ENCODE measurements around the gene KLHL3. TPM values are rescaled to one million over a fixed set of nuclear protein-coding genes. Genes with fewer than 3 reads are reported as not detected.
A peak's percentile ranks its signal among the peaks of the same experiment; 100 is the strongest.
"Not testable (repeated sequence)": the region's sequence is repeated elsewhere in the genome, so short reads cannot be mapped to it uniquely, and the experiment has no call there.

KLHL3 gene
- polyA plus RNA-seq (2013): 8.4 TPM

- H3K27ac ChIP-seq (ENCODE audit: insufficient read depth in 1 of 2, low read depth in 1 of 2, low read length in 2 of 2, poor library complexity in 1 of 2, severe bottlenecking in 2 of 2): peak within 1 kb of the TSS in 1 of 2 experiments; percentile 11
Measured at GRCh38 chr5:137735555-137736284, at the start of gene KLHL3. TSS of gene KLHL3 (minus strand) at chr5:137736089. CDS start at chr5:137735646, 443 bp downstream.

GRCh38 chr5:137782984-137783536, 47.2 kb upstream of the KLHL3 start:
- Histone ChIP-seq H3K4me3 (ENCODE audit: control insufficient read depth in 1 of 7, extremely low read depth in 1 of 7, insufficient read depth in 4 of 7, low read depth in 2 of 7, low read length in 6 of 7) (no peak overlapping the region), H3K4me1 (ENCODE audit: control extremely low read depth in 1 of 4, control insufficient read depth in 4 of 4, insufficient read depth in 4 of 4, low read length in 3 of 4) (peaks cover 0 to 4% (median 0%) of the 10 kb centered on the region in 4 experiments), H3K27me3 (replicated peaks in 2 of 5; ENCODE audit: control insufficient read depth in 4 of 5, insufficient read depth in 5 of 5, low read length in 4 of 5) (no peaks in the 10 kb centered on the region), H3K36me3 (ENCODE audit: control insufficient read depth in 4 of 4, insufficient read depth in 4 of 4, low read length in 3 of 4) (no peaks in the 10 kb centered on the region), H3K9me3 (ENCODE audit: control extremely low read depth in 1 of 5, control insufficient read depth in 4 of 5, insufficient read depth in 2 of 5, low read depth in 1 of 5, low read length in 4 of 5) (peaks cover 0 to 2% (median 0%) of the 10 kb centered on the region in 5 experiments), H3K27ac (ENCODE audit: insufficient read depth in 1 of 2, low read depth in 1 of 2, low read length in 2 of 2, poor library complexity in 1 of 2, severe bottlenecking in 2 of 2) (no peak overlapping the region)
- WGBS (ENCODE audit: insufficient coverage): 100% methylated on average over 3 of the region's 4 CpGs
- ChIA-PET CTCF (no interaction called here), POLR2A (no interaction called here)
- no peak for DNase-seq

More at GRCh38 chr5:137735555-137736284, at the start of gene KLHL3:
- H3K9me3 ChIP-seq (ENCODE audit: control extremely low read depth in 1 of 5, control insufficient read depth in 4 of 5, insufficient read depth in 2 of 5, low read depth in 1 of 5, low read length in 4 of 5): no peaks in the 10 kb centered on the region
- ChIA-PET CTCF (interaction anchor here (0.6 to 7.3 kb wide), 11 partner anchors 15 to 106 kb away, joined by 3 to 66 read pairs (median 5); no protein-coding TSS in a partner anchor), POLR2A (interaction anchor here (0.7 to 1.5 kb wide), 3 partner anchors 18 to 77 kb away, joined by 3 to 4 read pairs (median 3); partner anchors contain the start of gene HNRNPA0)
- no peaks in the 10 kb centered on the region for H3K36me3 ChIP-seq (ENCODE audit: control insufficient read depth in 4 of 4, insufficient read depth in 4 of 4, low read length in 3 of 4)
- peak within 1 kb of the TSS; percentile 28 to 92 (median 74) for H3K4me3 ChIP-seq (ENCODE audit: control insufficient read depth in 1 of 7, extremely low read depth in 1 of 7, insufficient read depth in 4 of 7, low read depth in 2 of 7, low read length in 6 of 7)
- 2% methylated on average over 12 of the region's 12 CpGs for WGBS (ENCODE audit: insufficient coverage)
- DNase-seq: peak in 2 of 3 donors; percentile 69 to 83
- H3K27me3 ChIP-seq (replicated peaks in 2 of 5; ENCODE audit: control insufficient read depth in 4 of 5, insufficient read depth in 5 of 5, low read length in 4 of 5): no peaks in the 10 kb centered on the region
- H3K4me1 ChIP-seq (ENCODE audit: control extremely low read depth in 1 of 4, control insufficient read depth in 4 of 4, insufficient read depth in 4 of 4, low read length in 3 of 4): peaks cover 26 to 61% (median 38%) of the 10 kb centered on the region in 4 experiments

- Histone ChIP-seq H3K4me3 (ENCODE audit: control insufficient read depth in 1 of 7, extremely low read depth in 1 of 7, insufficient read depth in 4 of 7, low read depth in 2 of 7, low read length in 6 of 7) (no peak overlapping the region), H3K4me1 (ENCODE audit: control extremely low read depth in 1 of 4, control insufficient read depth in 4 of 4, insufficient read depth in 4 of 4, low read length in 3 of 4) (peaks cover 0 to 4% (median 0%) of the 10 kb centered on the region in 4 experiments), H3K27ac (ENCODE audit: insufficient read depth in 1 of 2, low read depth in 1 of 2, low read length in 2 of 2, poor library complexity in 1 of 2, severe bottlenecking in 2 of 2) (no peak overlapping the region), H3K27me3 (replicated peaks in 2 of 5; ENCODE audit: control insufficient read depth in 4 of 5, insufficient read depth in 5 of 5, low read length in 4 of 5) (no peaks in the 10 kb centered on the region), H3K36me3 (ENCODE audit: control insufficient read depth in 4 of 4, insufficient read depth in 4 of 4, low read length in 3 of 4) (no peaks in the 10 kb centered on the region), H3K9me3 (ENCODE audit: control extremely low read depth in 1 of 5, control insufficient read depth in 4 of 5, insufficient read depth in 2 of 5, low read depth in 1 of 5, low read length in 4 of 5) (peaks cover 0 to 2% (median 0%) of the 10 kb centered on the region in 5 experiments)
- WGBS (ENCODE audit: insufficient coverage): 95% methylated on average over 2 of the region's 2 CpGs
- ChIA-PET CTCF (no interaction called here), POLR2A (interaction anchor here (0.6 kb wide), 1 partner anchor 532 kb away, joined by 3 read pairs; no protein-coding TSS in a partner anchor)
- no peak for DNase-seq
Measured at GRCh38 chr5:137782055-137782454, 46.2 kb upstream of the KLHL3 start.

GRCh38 chr5:137778772-137779564, 43.1 kb upstream of the KLHL3 start:
- POLR2A ChIA-PET: no interaction called here

GRCh38 chr5:137767937-137768336, 32.0 kb upstream of the KLHL3 start:
- H3K27ac ChIP-seq (ENCODE audit: insufficient read depth in 1 of 2, low read depth in 1 of 2, low read length in 2 of 2, poor library complexity in 1 of 2, severe bottlenecking in 2 of 2); H3K27me3 ChIP-seq (replicated peaks in 2 of 5; ENCODE audit: control insufficient read depth in 4 of 5, insufficient read depth in 5 of 5, low read length in 4 of 5); H3K4me3 ChIP-seq (ENCODE audit: control insufficient read depth in 1 of 7, extremely low read depth in 1 of 7, insufficient read depth in 4 of 7, low read depth in 2 of 7, low read length in 6 of 7); POLR2A ChIA-PET; DNase-seq; H3K9me3 ChIP-seq (ENCODE audit: control extremely low read depth in 1 of 5, control insufficient read depth in 4 of 5, insufficient read depth in 2 of 5, low read depth in 1 of 5, low read length in 4 of 5); H3K4me1 ChIP-seq (ENCODE audit: control extremely low read depth in 1 of 4, control insufficient read depth in 4 of 4, insufficient read depth in 4 of 4, low read length in 3 of 4); H3K36me3 ChIP-seq (ENCODE audit: control insufficient read depth in 4 of 4, insufficient read depth in 4 of 4, low read length in 3 of 4): not testable (repeated sequence)
- 100% methylated on average over 3 of the region's 5 CpGs for WGBS (ENCODE audit: insufficient coverage)
- CTCF ChIA-PET: interaction anchor here (0.6 to 1.9 kb wide), 2 partner anchors 11 to 409 kb away, joined by 3 to 7 read pairs; no protein-coding TSS in a partner anchor

More at GRCh38 chr5:137778772-137779564, 43.1 kb upstream of the KLHL3 start:
- Histone ChIP-seq H3K27me3 (replicated peaks in 2 of 5; ENCODE audit: control insufficient read depth in 4 of 5, insufficient read depth in 5 of 5, low read length in 4 of 5) (no peaks in the 10 kb centered on the region), H3K9me3 (ENCODE audit: control extremely low read depth in 1 of 5, control insufficient read depth in 4 of 5, insufficient read depth in 2 of 5, low read depth in 1 of 5, low read length in 4 of 5) (no peaks in the 10 kb centered on the region), H3K4me1 (ENCODE audit: control extremely low read depth in 1 of 4, control insufficient read depth in 4 of 4, insufficient read depth in 4 of 4, low read length in 3 of 4) (peaks cover 0 to 4% (median 0%) of the 10 kb centered on the region in 4 experiments), H3K27ac (ENCODE audit: insufficient read depth in 1 of 2, low read depth in 1 of 2, low read length in 2 of 2, poor library complexity in 1 of 2, severe bottlenecking in 2 of 2) (no peak overlapping the region), H3K4me3 (ENCODE audit: control insufficient read depth in 1 of 7, extremely low read depth in 1 of 7, insufficient read depth in 4 of 7, low read depth in 2 of 7, low read length in 6 of 7) (no peak overlapping the region), H3K36me3 (ENCODE audit: control insufficient read depth in 4 of 4, insufficient read depth in 4 of 4, low read length in 3 of 4) (no peaks in the 10 kb centered on the region)
- peak; percentile 40 to 64 (median 52) for DNase-seq
- no CpG with 5 or more reads among the region's 2 CpGs for WGBS (ENCODE audit: insufficient coverage)
- CTCF ChIA-PET: interaction anchor here (0.5 to 3.3 kb wide), 32 partner anchors 8 to 355 kb away, joined by 3 to 13 read pairs (median 4); partner anchors contain the start of genes HNRNPA0 and PKD2L2

GRCh38 chr5:137761566-137761965, 25.7 kb upstream of the KLHL3 start:
- DNase-seq: no peak
- ChIA-PET POLR2A (interaction anchor here (0.6 kb wide), 1 partner anchor 112 kb away, joined by 3 read pairs; no protein-coding TSS in a partner anchor), CTCF (interaction anchor here (0.6 kb wide), 1 partner anchor 22 kb away, joined by 3 read pairs; no protein-coding TSS in a partner anchor)
- Histone ChIP-seq H3K4me3 (ENCODE audit: control insufficient read depth in 1 of 7, extremely low read depth in 1 of 7, insufficient read depth in 4 of 7, low read depth in 2 of 7, low read length in 6 of 7) (no peak overlapping the region), H3K27me3 (replicated peaks in 2 of 5; ENCODE audit: control insufficient read depth in 4 of 5, insufficient read depth in 5 of 5, low read length in 4 of 5) (no peaks in the 10 kb centered on the region), H3K4me1 (ENCODE audit: control extremely low read depth in 1 of 4, control insufficient read depth in 4 of 4, insufficient read depth in 4 of 4, low read length in 3 of 4) (no peaks in the 10 kb centered on the region), H3K36me3 (ENCODE audit: control insufficient read depth in 4 of 4, insufficient read depth in 4 of 4, low read length in 3 of 4) (no peaks in the 10 kb centered on the region), H3K9me3 (ENCODE audit: control extremely low read depth in 1 of 5, control insufficient read depth in 4 of 5, insufficient read depth in 2 of 5, low read depth in 1 of 5, low read length in 4 of 5) (no peaks in the 10 kb centered on the region), H3K27ac (ENCODE audit: insufficient read depth in 1 of 2, low read depth in 1 of 2, low read length in 2 of 2, poor library complexity in 1 of 2, severe bottlenecking in 2 of 2) (no peak overlapping the region)
- 100% methylated on average over 1 of the region's 3 CpGs for WGBS (ENCODE audit: insufficient coverage)

Measured in common myeloid progenitor, CD34-positive (primary cell).